Activated B cell treated with CpG ODN at 0.5 μM for 24 hours (primary cell): ENCODE results near the gene KIAA1328. TPM values are rescaled to one million over a fixed set of nuclear protein-coding genes. Genes with fewer than 3 reads are reported as not detected.

Experiments used
- ATAC-seq: fragments of 200-7000 bp; cut with Tn5 transposase; one replicate; pipeline ENCODE4 v1.10.0; 2021; ENCODE audit warnings: low read depth, mild to moderate bottlenecking, moderate library complexity
- CTCF ChIA-PET: fragments of 350-600 bp; sonication (Branson Sonifier 250); formaldehyde crosslinking; loops from one replicate; lab custom pipeline; 2021; ENCODE audit warnings: antibody characterized with exemption; lab: Charles Lee
- POLR2A ChIA-PET: fragments of 350-600 bp; sonication (Branson Sonifier 250); formaldehyde crosslinking; loops from one replicate; lab custom pipeline; 2021; ENCODE audit warnings: antibody characterized with exemption; lab: Charles Lee
- DNase-seq: peaks from one replicate; pipeline ENCODE4 v3.0.0; 2022
- H3K27ac Mint-ChIP-seq: one replicate; pipeline ENCODE4 v1.8.0; 2020; ENCODE audit warnings: mixed read lengths
- H3K27me3 Mint-ChIP-seq: one replicate; pipeline ENCODE4 v1.8.0; 2021; ENCODE audit warnings: mixed read lengths
- H3K36me3 Mint-ChIP-seq: one replicate; pipeline ENCODE4 v1.8.0; 2021; ENCODE audit warnings: low read depth, mixed read lengths
- H3K4me1 Mint-ChIP-seq: one replicate; pipeline ENCODE4 v1.8.0; 2021; ENCODE audit warnings: mixed read lengths
- H3K4me3 Mint-ChIP-seq: one replicate; pipeline ENCODE4 v1.8.0; 2020; ENCODE audit warnings: mild to moderate bottlenecking, mixed read lengths
- H3K9me3 Mint-ChIP-seq: one replicate; pipeline ENCODE4 v1.8.0; 2020; ENCODE audit warnings: mixed read lengths
- CTCF ChIP-seq: fragments of 200-600 bp; IDR thresholded peaks from one replicate; pipeline ENCODE4 v1.8.0; 2022; ENCODE audit warnings: antibody characterized with exemption, mild to moderate bottlenecking
- intact Hi-C: fragments of 100-400 bp; cut with micrococcal nuclease; formaldehyde crosslinking; loops from one replicate; pipeline ENCODE4 v1.15.1; 2024
- total RNA-seq: library from RNA; stranded (reverse); gene quantifications from 2 replicates; pipeline ENCODE4 v1.2.3, GENCODE V29; 2022

KIAA1328 gene
- total RNA-seq, 1 donor from 2014 or later: 12.9 TPM

GRCh38 chr18:36809590-36810381 lies 19.1 kb upstream of the KIAA1328 start:
- ChIA-PET CTCF (interaction anchor here (0.8 to 4.0 kb wide), 7 partner anchors 8 to 792 kb away, joined by 3 to 18 read pairs (median 6); partner anchors contain the start of genes KIAA1328 and TPGS2), POLR2A (no interaction called here)
- peak; percentile 65 for TF ChIP-seq CTCF
- DNase-seq (no peak), ATAC-seq (peak; percentile 83)
- Mint-ChIP-seq H3K27me3 (no peaks in the 10 kb centered on the region), H3K4me1 (peaks cover 2% of the 10 kb centered on the region), H3K9me3 (no peaks in the 10 kb centered on the region), H3K27ac (no peak overlapping the region), H3K36me3 (peaks cover 54% of the 10 kb centered on the region), H3K4me3 (no peak overlapping the region)
- intact Hi-C loops: loop anchor here (1.0 kb wide), 3 partner anchors 121 to 1053 kb away; no protein-coding TSS in a partner anchor

GRCh38 chr18:36811430-36811829 lies 17.5 kb upstream of the KIAA1328 start:
- Mint-ChIP-seq H3K4me1 (peaks cover 2% of the 10 kb centered on the region), H3K4me3 (no peak overlapping the region), H3K36me3 (peaks cover 48% of the 10 kb centered on the region), H3K27ac (no peak overlapping the region), H3K9me3 (no peaks in the 10 kb centered on the region), H3K27me3 (no peaks in the 10 kb centered on the region)
- intact Hi-C loops: no loop called here
- no peak for TF ChIP-seq CTCF
- DNase-seq (no peak), ATAC-seq (no peak)
- ChIA-PET POLR2A (no interaction called here), CTCF (interaction anchor here (1.2 to 4.0 kb wide), 5 partner anchors 8 to 793 kb away, joined by 3 to 18 read pairs (median 4); no protein-coding TSS in a partner anchor)

DNA sequence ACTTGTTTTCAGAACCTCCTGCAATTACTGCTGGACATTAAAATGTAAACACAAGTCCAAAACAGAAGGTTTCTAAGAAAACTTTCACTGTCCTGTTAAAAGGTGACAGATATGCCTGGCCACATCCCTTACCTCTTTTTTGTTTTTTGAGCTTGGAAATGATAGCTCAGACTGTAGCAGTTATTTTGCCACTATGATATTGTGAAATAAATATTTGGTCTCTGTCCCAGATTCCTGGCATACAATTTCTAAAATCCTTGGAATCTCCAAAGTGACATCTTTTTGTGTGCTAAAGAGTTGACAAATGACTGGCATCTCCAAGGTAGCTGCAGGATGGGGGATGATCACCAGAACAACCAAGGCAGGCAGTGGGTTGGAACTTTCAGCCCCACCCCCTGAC lies 17.0 kb upstream of the KIAA1328 start:
- intact Hi-C loops: no loop called here
- POLR2A ChIA-PET: no interaction called here
- Mint-ChIP-seq H3K9me3 (no peaks in the 10 kb centered on the region), H3K27me3 (no peaks in the 10 kb centered on the region), H3K4me1 (peaks cover 2% of the 10 kb centered on the region), H3K36me3 (peaks cover 51% of the 10 kb centered on the region), H3K4me3 (no peak overlapping the region), H3K27ac (no peak overlapping the region)
- no peak for ATAC-seq
- TF ChIP-seq CTCF: no peak
- no peak for DNase-seq
- CTCF ChIA-PET: interaction anchor here (1.2 to 4.0 kb wide), 3 partner anchors 9 to 124 kb away, joined by 3 to 18 read pairs (median 4); no protein-coding TSS in a partner anchor

GRCh38 chr18:36812678-36813077 lies 16.2 kb upstream of the KIAA1328 start:
- ATAC-seq: no peak
- no peak for DNase-seq
- Mint-ChIP-seq H3K4me3 (no peak overlapping the region), H3K9me3 (no peaks in the 10 kb centered on the region), H3K36me3 (peaks cover 50% of the 10 kb centered on the region), H3K27me3 (no peaks in the 10 kb centered on the region), H3K4me1 (peaks cover 2% of the 10 kb centered on the region), H3K27ac (no peak overlapping the region)
- CTCF ChIA-PET: interaction anchor here (1.2 to 4.0 kb wide), 2 partner anchors 10 to 125 kb away, joined by 3 to 18 read pairs; no protein-coding TSS in a partner anchor
- no peak for TF ChIP-seq CTCF
- intact Hi-C loops: no loop called here
- POLR2A ChIA-PET: no interaction called here

- Mint-ChIP-seq H3K27ac (no peak overlapping the region), H3K9me3 (no peaks in the 10 kb centered on the region), H3K4me3 (no peak overlapping the region), H3K36me3 (peaks cover 50% of the 10 kb centered on the region), H3K4me1 (peaks cover 2% of the 10 kb centered on the region), H3K27me3 (no peaks in the 10 kb centered on the region)
- intact Hi-C loops: no loop called here
- ATAC-seq (no peak), DNase-seq (no peak)
- ChIA-PET CTCF (interaction anchor here (4.0 kb wide), 1 partner anchor 126 kb away, joined by 18 read pairs; no protein-coding TSS in a partner anchor), POLR2A (no interaction called here)
- no peak for TF ChIP-seq CTCF
Measured at GRCh38 chr18:36813101-36813775, 15.7 kb upstream of the KIAA1328 start.
